Measurements from ENCODE around the gene GPR31. TPM values are rescaled to one million over a fixed set of nuclear protein-coding genes. Genes with fewer than 3 reads are reported as not detected.

GPR31 gene
- total RNA-seq, 1 donor from 2014 or later, result not detected

DNA sequence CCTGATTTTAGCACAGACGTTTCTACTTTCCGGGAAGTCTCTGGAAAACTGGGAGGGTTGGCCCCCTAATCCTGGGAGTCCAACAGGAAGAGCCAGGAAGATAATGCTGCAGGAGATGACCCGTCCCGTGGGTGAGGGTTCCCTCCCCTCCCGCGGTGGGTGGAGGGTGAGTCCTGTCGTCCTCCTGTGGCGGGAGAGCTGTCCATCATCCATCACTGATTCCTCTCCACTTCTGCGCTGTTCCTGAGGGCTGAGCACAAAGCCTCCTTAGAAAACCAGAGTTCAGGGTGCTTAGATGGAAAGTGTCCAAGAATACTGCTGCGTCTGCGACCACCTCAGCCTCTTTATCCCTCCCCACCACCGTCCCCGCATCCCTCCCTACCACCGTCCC, 40.9 kb downstream of the GPR31 start:
- Mint-ChIP-seq H3K27me3 (ENCODE audit: low read depth) (peaks cover 12% of the 10 kb centered on the region), H3K4me1 (peaks cover 29% of the 10 kb centered on the region), H3K36me3 (no peaks in the 10 kb centered on the region), H3K27ac (no peak overlapping the region), H3K4me3 (no peak overlapping the region), H3K9me3 (no peaks in the 10 kb centered on the region)
- TF ChIP-seq CTCF (IDR thresholded peaks at IDR 0.05; ENCODE audit: unreplicated experiment), result no peak
- no peak for DNase-seq (ENCODE audit: low spot score in 2 of 2, unreplicated experiment in 2 of 2)

GRCh38 chr6:167116109-167116837, 41.5 kb downstream of the GPR31 start:
- Mint-ChIP-seq H3K36me3 (no peaks in the 10 kb centered on the region), H3K27ac (peak overlapping the region; percentile 91), H3K4me1 (peaks cover 29% of the 10 kb centered on the region), H3K4me3 (peak overlapping the region; percentile 31), H3K9me3 (no peaks in the 10 kb centered on the region), H3K27me3 (ENCODE audit: low read depth) (peaks cover 15% of the 10 kb centered on the region)
- no peak for DNase-seq (ENCODE audit: low spot score in 2 of 2, unreplicated experiment in 2 of 2)
- TF ChIP-seq CTCF (IDR thresholded peaks at IDR 0.05; ENCODE audit: unreplicated experiment), result no peak

DNA sequence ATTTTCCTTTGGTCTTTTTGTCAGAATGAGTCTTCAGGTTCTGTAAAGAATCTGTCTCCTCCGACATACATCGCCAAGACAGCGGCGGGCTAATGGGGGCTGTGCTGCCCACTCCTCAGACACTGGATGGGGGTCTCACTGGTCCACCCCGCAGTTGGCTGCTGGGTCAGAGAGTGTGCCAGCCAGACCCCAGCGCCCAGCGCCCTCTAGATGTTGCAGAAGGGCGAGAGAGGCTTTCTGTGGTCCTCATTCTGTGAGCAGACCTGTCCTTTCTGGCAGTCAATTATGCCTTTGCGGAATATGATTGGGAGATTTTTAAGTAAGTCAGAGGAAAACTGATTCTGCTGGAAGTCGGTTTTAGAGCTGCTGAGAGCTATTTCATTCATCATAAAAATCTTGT, 42.7 kb downstream of the GPR31 start:
- Mint-ChIP-seq H3K27ac (no peak overlapping the region), H3K27me3 (ENCODE audit: low read depth) (peaks cover 17% of the 10 kb centered on the region), H3K36me3 (no peaks in the 10 kb centered on the region), H3K4me3 (no peak overlapping the region), H3K9me3 (no peaks in the 10 kb centered on the region), H3K4me1 (peaks cover 26% of the 10 kb centered on the region)
- TF ChIP-seq CTCF (IDR thresholded peaks at IDR 0.05; ENCODE audit: unreplicated experiment), result no peak
- DNase-seq (ENCODE audit: low spot score in 2 of 2, unreplicated experiment in 2 of 2), result no peak

DNA sequence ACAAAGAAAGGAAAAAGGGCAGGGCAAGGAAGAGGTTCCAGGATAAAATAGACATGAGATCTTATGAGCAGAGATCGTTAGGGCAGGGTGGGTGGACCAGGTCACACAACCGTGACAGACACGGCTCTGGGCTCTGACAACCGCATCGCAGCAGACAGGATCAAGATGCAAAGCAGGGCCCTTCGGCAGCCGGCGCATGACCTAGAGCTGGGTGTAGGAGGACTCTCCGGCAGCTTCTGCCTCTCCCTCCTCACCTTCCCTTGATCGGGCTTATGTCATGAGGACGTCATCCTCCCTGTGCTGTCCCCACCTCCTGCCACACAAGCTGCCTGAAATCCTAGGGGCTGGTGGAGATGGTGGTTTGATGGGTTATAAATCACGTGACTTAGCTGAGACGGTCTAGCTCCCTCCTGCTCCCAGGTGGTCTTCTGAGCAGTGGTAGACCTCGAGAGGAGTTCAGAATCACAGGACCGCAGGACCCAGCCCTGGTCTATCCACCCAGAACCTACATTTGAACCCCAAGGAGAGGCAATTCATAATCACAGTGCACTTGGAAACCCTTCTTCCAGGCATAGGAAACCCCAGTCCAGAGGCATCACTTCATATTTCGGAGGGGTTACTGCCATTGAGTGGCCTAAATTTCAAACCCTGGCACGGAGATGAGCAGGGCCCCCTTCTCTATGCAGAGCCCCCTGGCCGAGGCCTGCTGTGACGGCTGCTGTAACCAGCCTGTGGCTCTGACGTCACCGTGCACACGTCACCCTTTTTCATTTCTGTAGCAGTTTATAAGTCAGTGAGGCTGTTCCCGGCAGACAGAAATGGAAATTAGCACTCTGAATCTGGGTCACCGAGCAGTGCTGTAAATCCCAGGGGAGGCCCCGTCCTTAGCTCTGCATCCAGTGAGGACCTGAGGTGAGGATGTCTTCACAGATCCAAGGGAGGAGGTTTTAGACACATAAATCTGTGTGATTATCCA, 43.6 kb downstream of the GPR31 start:
- Mint-ChIP-seq H3K4me1 (peaks cover 26% of the 10 kb centered on the region), H3K4me3 (no peak overlapping the region), H3K36me3 (no peaks in the 10 kb centered on the region), H3K9me3 (no peaks in the 10 kb centered on the region), H3K27ac (no peak overlapping the region), H3K27me3 (ENCODE audit: low read depth) (peaks cover 17% of the 10 kb centered on the region)
- no peak for TF ChIP-seq CTCF (IDR thresholded peaks at IDR 0.05; ENCODE audit: unreplicated experiment)
- DNase-seq (ENCODE audit: low spot score in 2 of 2, unreplicated experiment in 2 of 2), result no peak

DNA sequence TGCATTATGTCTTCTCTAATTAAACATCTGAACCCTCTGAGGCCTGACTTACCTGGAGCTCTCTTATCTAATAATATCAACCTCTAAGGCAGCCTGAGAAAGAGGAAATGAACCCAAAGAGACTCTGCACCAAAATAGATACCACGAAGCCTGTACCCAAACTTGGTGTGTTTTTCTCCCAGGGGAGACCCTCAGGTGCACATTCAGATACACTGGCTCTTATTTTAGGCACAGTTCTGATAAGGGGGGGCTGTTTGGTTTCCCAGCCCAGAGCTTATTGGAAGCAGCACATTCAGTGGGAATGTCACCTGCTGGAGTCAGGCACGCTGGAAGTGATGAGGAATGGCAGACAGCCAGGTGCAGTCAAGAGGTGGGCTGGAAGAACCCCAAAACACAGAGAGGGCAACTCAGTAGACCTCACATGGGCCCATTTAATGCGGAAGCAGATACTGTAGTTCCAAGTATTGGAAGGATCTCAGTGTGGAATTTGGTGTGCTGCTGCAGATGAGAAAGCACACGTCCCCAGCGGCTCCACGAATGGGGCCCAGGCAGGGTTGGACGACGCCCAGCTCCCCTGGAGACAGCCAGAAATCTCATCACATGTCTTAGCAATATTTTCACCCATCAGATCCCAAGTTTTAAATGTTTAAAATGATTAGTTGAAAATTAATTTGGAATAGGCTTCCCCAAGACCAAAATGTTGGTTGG, 44.6 kb downstream of the GPR31 start:
- no peak overlapping the region for H3K27ac Mint-ChIP-seq
- no peaks in the 10 kb centered on the region for H3K9me3 Mint-ChIP-seq
- H3K27me3 Mint-ChIP-seq (ENCODE audit: low read depth), result peaks cover 17% of the 10 kb centered on the region
- H3K36me3 Mint-ChIP-seq, result no peaks in the 10 kb centered on the region
- H3K4me1 Mint-ChIP-seq, result peaks cover 26% of the 10 kb centered on the region
- DNase-seq (ENCODE audit: low spot score in 2 of 2, unreplicated experiment in 2 of 2), result no peak
- no peak overlapping the region for H3K4me3 Mint-ChIP-seq
- no peak for TF ChIP-seq CTCF (IDR thresholded peaks at IDR 0.05; ENCODE audit: unreplicated experiment)

Data from mesothelial cell of epicardium (in vitro differentiated cells).